ENCODE measurements around the gene MMP14. TPM values are rescaled to one million over a fixed set of nuclear protein-coding genes. Genes with fewer than 3 reads are reported as not detected.

Gene MMP14
- polyA plus RNA-seq, 3 donors: 0.14 to 4.6 (median 0.44) TPM

DNA sequence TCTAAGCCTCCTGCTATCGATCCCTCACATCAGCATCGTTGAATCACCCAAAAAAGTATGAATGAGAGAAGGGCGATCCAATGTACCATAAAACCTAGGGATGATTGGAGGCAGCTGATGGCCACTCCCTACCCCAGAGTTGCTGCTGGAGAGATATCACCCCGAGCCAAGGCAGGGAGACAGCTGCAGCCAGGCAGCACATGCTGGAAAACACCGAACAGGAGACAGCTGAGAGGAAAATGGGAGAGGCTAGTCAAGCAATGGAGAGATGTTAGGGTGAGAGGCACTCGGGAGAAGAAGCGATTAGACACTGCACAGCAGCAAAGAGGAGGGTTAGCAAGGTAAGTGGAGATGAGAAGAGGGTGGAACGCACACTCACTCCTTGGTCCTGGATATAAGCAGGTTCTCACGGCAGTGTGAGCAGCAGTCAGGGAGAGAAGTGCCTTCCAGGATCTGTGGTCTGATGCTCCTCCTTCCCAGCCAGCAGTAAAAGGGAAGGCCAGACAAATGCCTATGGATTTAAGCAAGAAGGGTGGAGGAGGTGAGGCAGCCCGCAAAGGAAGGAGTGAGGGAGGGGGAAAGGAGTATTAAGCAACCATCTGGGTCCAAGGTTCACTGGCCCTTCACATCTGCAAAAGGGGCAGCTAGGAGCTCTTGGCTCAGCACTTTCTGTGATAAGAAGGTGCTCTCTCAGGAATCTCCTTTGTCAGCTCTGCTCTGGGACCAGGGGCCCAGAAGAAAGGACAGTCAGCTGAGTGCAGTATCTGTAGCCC is 21.3 kb upstream of the MMP14 start, which contains the start of gene SLC7A7:
SLC7A7 (minus strand) TSS at position 495 of the 773 bp plus-strand sequence. CDS start 2,037 bp downstream, outside the sequence.
- H4K20me1 ChIP-seq (ENCODE audit: insufficient read depth, low read length): peaks cover 8% of the 10 kb centered on the region
- H3K9me3 ChIP-seq (replicated peaks in 1 of 2; ENCODE audit: control insufficient read depth in 1 of 2, insufficient read depth in 1 of 2, low read length in 2 of 2): no peaks in the 10 kb centered on the region
- H3K36me3 ChIP-seq (replicated peaks in 1 of 2; ENCODE audit: control insufficient read depth in 1 of 2, insufficient read depth in 2 of 2, low read length in 2 of 2): peaks cover 0 to 10% of the 10 kb centered on the region in 2 donors
- Mint-ChIP-seq H3K4me3 (peak within 1 kb of the TSS; percentile 87 to 99), H3K4me1 (peaks cover 84% of the 10 kb centered on the region), H3K9me3 (peaks cover 0 to 2% (median 0%) of the 10 kb centered on the region in 7 donors), H3K36me3 (peaks cover 10 to 22% of the 10 kb centered on the region in 2 donors), H3K27ac (peak within 1 kb of the TSS; percentile 96 to 99 (median 98)), H3K27me3 (ENCODE audit: low read depth in 3 of 3) (peaks cover 0 to 9% (median 3%) of the 10 kb centered on the region in 3 donors)
- TF ChIP-seq CTCF (IDR thresholded peaks at IDR 0.05): no peak
- intact Hi-C loops (cut with micrococcal nuclease): loop anchor here (5.0 to 10.0 kb wide), 2 partner anchors 48 to 50 kb away; partner anchors contain the start of gene OXA1L (in 2 of the 2)
- H2AFZ ChIP-seq (ENCODE audit: insufficient read depth, low read depth, low read length, poor library complexity, severe bottlenecking): peak within 1 kb of the TSS; percentile 62
- DNase-seq: peak in 2 of 3 donors; percentile 41 to 48
- H3K9ac ChIP-seq (ENCODE audit: insufficient read depth, low read length, poor library complexity, severe bottlenecking): peak within 1 kb of the TSS; percentile 72
- no peaks in the 10 kb centered on the region for H3K27me3 ChIP-seq (ENCODE audit: control insufficient read depth in 2 of 2, insufficient read depth in 2 of 2, low read length in 2 of 2)
- H3K4me3 ChIP-seq (replicated peaks in 1 of 3; ENCODE audit: low read depth in 2 of 3, low read length in 3 of 3): peak within 1 kb of the TSS; percentile 50 to 98 (median 94)
- H3K27ac ChIP-seq (ENCODE audit: low read depth in 1 of 2, low read length in 2 of 2): peak within 1 kb of the TSS; percentile 95
- H3K4me1 ChIP-seq (ENCODE audit: control insufficient read depth in 1 of 2, insufficient read depth in 2 of 2, low read length in 2 of 2): peaks cover 88 to 98% of the 10 kb centered on the region in 2 donors
- peak within 1 kb of the TSS; percentile 99 for H3K4me2 ChIP-seq (replicated peaks; ENCODE audit: extremely low read depth, low read length, poor library complexity, severe bottlenecking)
- WGBS (ENCODE audit: insufficient coverage): 54% methylated on average over 5 of the region's 10 CpGs
- H3K79me2 ChIP-seq (ENCODE audit: insufficient read depth, low read length): peaks cover 48% of the 10 kb centered on the region

GRCh38 chr14:22819151-22819988 is 17.0 kb upstream of the MMP14 start:
- no peaks in the 10 kb centered on the region for H3K9me3 ChIP-seq (replicated peaks in 1 of 2; ENCODE audit: control insufficient read depth in 1 of 2, insufficient read depth in 1 of 2, low read length in 2 of 2)
- H3K27ac ChIP-seq (ENCODE audit: low read depth in 1 of 2, low read length in 2 of 2): peak overlapping the region; percentile 82 to 85
- H4K20me1 ChIP-seq (ENCODE audit: insufficient read depth, low read length): no peaks in the 10 kb centered on the region
- peaks cover 11% of the 10 kb centered on the region for H3K79me2 ChIP-seq (ENCODE audit: insufficient read depth, low read length)
- H3K27me3 Mint-ChIP-seq (ENCODE audit: low read depth in 3 of 3): peaks cover 0 to 6% (median 1%) of the 10 kb centered on the region in 3 donors
- peak overlapping the region; percentile 58 for H3K9ac ChIP-seq (ENCODE audit: insufficient read depth, low read length, poor library complexity, severe bottlenecking)
- TF ChIP-seq CTCF (IDR thresholded peaks at IDR 0.05): no peak
- peak overlapping the region; percentile 84 for H3K4me2 ChIP-seq (replicated peaks; ENCODE audit: extremely low read depth, low read length, poor library complexity, severe bottlenecking)
- H2AFZ ChIP-seq (ENCODE audit: insufficient read depth, low read depth, low read length, poor library complexity, severe bottlenecking): peak overlapping the region; percentile 75
- peaks cover 0 to 7% of the 10 kb centered on the region in 2 donors for H3K36me3 Mint-ChIP-seq
- H3K4me1 Mint-ChIP-seq: peaks cover 73% of the 10 kb centered on the region
- WGBS (ENCODE audit: insufficient coverage): 13% methylated on average over 8 of the region's 10 CpGs
- H3K27ac Mint-ChIP-seq: peak overlapping the region; percentile 89 to 97 (median 94)
- intact Hi-C loops (cut with micrococcal nuclease): loop anchor here (5.0 to 10.0 kb wide), 2 partner anchors 52 to 55 kb away; partner anchors contain the start of gene OXA1L (in 2 of the 2)
- H3K4me3 Mint-ChIP-seq: peak overlapping the region; percentile 80 to 89
- peaks cover 77 to 87% of the 10 kb centered on the region in 2 donors for H3K4me1 ChIP-seq (ENCODE audit: control insufficient read depth in 1 of 2, insufficient read depth in 2 of 2, low read length in 2 of 2)
- H3K36me3 ChIP-seq (replicated peaks in 1 of 2; ENCODE audit: control insufficient read depth in 1 of 2, insufficient read depth in 2 of 2, low read length in 2 of 2): no peaks in the 10 kb centered on the region
- peaks cover 0 to 2% (median 0%) of the 10 kb centered on the region in 7 donors for H3K9me3 Mint-ChIP-seq
- DNase-seq: peak in 2 of 3 donors; percentile 39 to 50
- no peaks in the 10 kb centered on the region for H3K27me3 ChIP-seq (ENCODE audit: control insufficient read depth in 2 of 2, insufficient read depth in 2 of 2, low read length in 2 of 2)
- peak overlapping the region; percentile 43 to 80 (median 57) for H3K4me3 ChIP-seq (replicated peaks in 1 of 3; ENCODE audit: low read depth in 2 of 3, low read length in 3 of 3)

All from CD14-positive monocyte (primary cell).